SK-N-SH treated with all-trans-retinoic acid at 6 μM for 48 hours (cell line): ENCODE data around the gene MRPS27.
"Not testable (repeated sequence)": the region's sequence is repeated elsewhere in the genome, so short reads cannot be mapped to it uniquely, and the experiment has no call there.

Source experiments
- ATAC-seq: fragments of 200-7000 bp; cut with Tn5 transposase; 3 replicates; pipeline ENCODE4 v1.9.1; 2020; ENCODE audit warnings: mild to moderate bottlenecking, moderate library complexity
- ARNTL ChIP-seq: fragments of 450-650 bp; formaldehyde crosslinking; IDR thresholded peaks from 2 replicates; pipeline ENCODE4 v1.5.0; 2020; ENCODE audit warnings: low read depth, mild to moderate bottlenecking, moderate library complexity, borderline replicate concordance
- BACH2 ChIP-seq: fragments of 250-450 bp; sonication (Bioruptor Pico); IDR thresholded peaks from 2 replicates; pipeline ENCODE4 v1.9.0; 2021; ENCODE audit warnings: mild to moderate bottlenecking, borderline replicate concordance
- CREB5 ChIP-seq: fragments of 250-450 bp; sonication (Bioruptor Pico); IDR thresholded peaks from 2 replicates; pipeline ENCODE4 v1.5.1; 2020; ENCODE audit warnings: low read depth, mild to moderate bottlenecking, moderate library complexity
- CSDC2 ChIP-seq: fragments of 250-450 bp; sonication (Bioruptor Pico); IDR thresholded peaks from 2 replicates; pipeline ENCODE4 v1.5.0; 2020; ENCODE audit warnings: mild to moderate bottlenecking, moderate library complexity
- CSRNP3 ChIP-seq: fragments of 250-450 bp; sonication (Bioruptor Pico); IDR thresholded peaks from 2 replicates; pipeline ENCODE4 v1.5.1; 2021; ENCODE audit warnings: mild to moderate bottlenecking, moderate library complexity
- GLIS3 ChIP-seq: fragments of 250-450 bp; sonication (Bioruptor Pico); IDR thresholded peaks from 2 replicates; pipeline ENCODE4 v1.5.0; 2020; ENCODE audit warnings: mild to moderate bottlenecking, moderate library complexity
- ISL1 ChIP-seq: fragments of 250-450 bp; sonication (Bioruptor Pico); IDR thresholded peaks from 2 replicates; pipeline ENCODE4 v2.1.2; 2022; ENCODE audit warnings: mild to moderate bottlenecking, moderate library complexity
- PATZ1 ChIP-seq: fragments of 250-450 bp; sonication (Bioruptor Pico); IDR thresholded peaks from 2 replicates; pipeline ENCODE4 v1.8.0; 2020; ENCODE audit warnings: mild to moderate bottlenecking, moderate library complexity, borderline replicate concordance
- POU6F1 ChIP-seq: fragments of 250-450 bp; sonication (Bioruptor Pico); IDR thresholded peaks from 2 replicates; pipeline ENCODE4 v1.8.0; 2021; ENCODE audit warnings: low read depth, mild to moderate bottlenecking, moderate library complexity, borderline replicate concordance
- PPARA ChIP-seq: fragments of 250-450 bp; sonication (Bioruptor Pico); IDR thresholded peaks from 2 replicates; pipeline ENCODE4 v1.5.0; 2020; ENCODE audit warnings: mild to moderate bottlenecking, borderline replicate concordance
- RARB ChIP-seq: fragments of 250-450 bp; sonication (Bioruptor Pico); IDR thresholded peaks from 2 replicates; pipeline ENCODE4 v1.8.0; 2021; ENCODE audit warnings: mild to moderate bottlenecking, moderate library complexity
- SNAI2 ChIP-seq: fragments of 250-450 bp; sonication (Bioruptor Pico); IDR thresholded peaks from 2 replicates; pipeline ENCODE4 v1.5.0; 2020; ENCODE audit warnings: mild to moderate bottlenecking, moderate library complexity
- TCF4 ChIP-seq: fragments of 250-450 bp; sonication (Bioruptor Pico); IDR thresholded peaks from 2 replicates; pipeline ENCODE4 v1.8.0; 2021; ENCODE audit warnings: mild to moderate bottlenecking, moderate library complexity, borderline replicate concordance
- TOX ChIP-seq: fragments of 250-450 bp; sonication (Bioruptor Pico); IDR thresholded peaks from 2 replicates; pipeline ENCODE4 v1.8.0; 2021; ENCODE audit warnings: mild to moderate bottlenecking, moderate library complexity, borderline replicate concordance
- TSHZ2 ChIP-seq: fragments of 250-450 bp; sonication (Bioruptor Pico); IDR thresholded peaks from 2 replicates; pipeline ENCODE4 v1.5.0; 2020; ENCODE audit warnings: mild to moderate bottlenecking, moderate library complexity
- ZC3H10 ChIP-seq: fragments of 250-450 bp; sonication (Bioruptor Pico); IDR thresholded peaks from 2 replicates; pipeline ENCODE4 v1.5.1; 2021; ENCODE audit warnings: mild to moderate bottlenecking, moderate library complexity
- ZFP3 ChIP-seq: fragments of 250-450 bp; sonication (Bioruptor Pico); IDR thresholded peaks from 2 replicates; pipeline ENCODE4 v1.5.0; 2020; ENCODE audit warnings: mild to moderate bottlenecking, moderate library complexity
- ZFP30 ChIP-seq: fragments of 450-650 bp; formaldehyde crosslinking; IDR thresholded peaks from 2 replicates; pipeline ENCODE4 v1.5.0; 2022; ENCODE audit warnings: mild to moderate bottlenecking, moderate library complexity
- ZNF565 ChIP-seq: fragments of 450-650 bp; formaldehyde crosslinking; conservative IDR thresholded peaks from 2 replicates; pipeline ENCODE4 v1.5.0; 2020; ENCODE audit warnings: low read depth, mild to moderate bottlenecking, moderate library complexity
- ZNF70 ChIP-seq: fragments of 450-650 bp; formaldehyde crosslinking; IDR thresholded peaks from 2 replicates; pipeline ENCODE4 v1.5.0; 2020; ENCODE audit warnings: mild to moderate bottlenecking, moderate library complexity

MRPS27 gene

GRCh38 chr5:72177538-72177937 is 142.5 kb downstream of the MRPS27 start:
- no peak for ATAC-seq
- TF ChIP-seq ZFP30 (CRISPR knock-in tag) (no peak), CSRNP3 (CRISPR knock-in tag) (no peak), ZC3H10 (CRISPR knock-in tag) (no peak), PATZ1 (CRISPR knock-in tag) (no peak), CSDC2 (no peak)

- no peak for ATAC-seq
- TF ChIP-seq PPARA (CRISPR knock-in tag) (no peak), CSDC2 (no peak), ZNF565 (no peak), ZFP30 (CRISPR knock-in tag) (no peak), ZC3H10 (CRISPR knock-in tag) (no peak), TCF4 (no peak), BACH2 (CRISPR knock-in tag) (no peak), TOX (CRISPR knock-in tag) (no peak), GLIS3 (CRISPR knock-in tag) (no peak), CSRNP3 (CRISPR knock-in tag) (no peak), ZNF70 (no peak), SNAI2 (CRISPR knock-in tag) (no peak), ISL1 (CRISPR knock-in tag) (no peak), POU6F1 (CRISPR knock-in tag) (no peak)
These were observed 147.3 kb downstream of the MRPS27 start for GRCh38 chr5:72172786-72173185.

- no peak for ATAC-seq
- TF ChIP-seq BACH2 (CRISPR knock-in tag), result no peak
- TF ChIP-seq CREB5, result no peak
- no peak for TF ChIP-seq GLIS3 (CRISPR knock-in tag)
These were observed 148.4 kb downstream of the MRPS27 start for GRCh38 chr5:72171667-72172066.

GRCh38 chr5:72171181-72171580 is 148.9 kb downstream of the MRPS27 start:
- not testable (repeated sequence) for ATAC-seq

GRCh38 chr5:72170101-72170500 is 149.9 kb downstream of the MRPS27 start:
- ATAC-seq, result no peak
- no peak for TF ChIP-seq BACH2 (CRISPR knock-in tag)
- TF ChIP-seq ARNTL (CRISPR knock-in tag), result no peak
- no peak for TF ChIP-seq RARB (CRISPR knock-in tag)
- no peak for TF ChIP-seq CSRNP3 (CRISPR knock-in tag)
- no peak for TF ChIP-seq SNAI2 (CRISPR knock-in tag)
- TF ChIP-seq CREB5, result no peak
- no peak for TF ChIP-seq TSHZ2
- no peak for TF ChIP-seq TOX (CRISPR knock-in tag)
- TF ChIP-seq ZNF565, result no peak
- TF ChIP-seq PPARA (CRISPR knock-in tag), result no peak
- TF ChIP-seq GLIS3 (CRISPR knock-in tag), result no peak
- no peak for TF ChIP-seq ZFP3 (CRISPR knock-in tag)
- no peak for TF ChIP-seq ISL1 (CRISPR knock-in tag)
- no peak for TF ChIP-seq ZFP30 (CRISPR knock-in tag)
- no peak for TF ChIP-seq TCF4
